H1 (cell line): ENCODE results near the gene ERMN.

Experiments
- CEBPB ChIP-seq: IDR thresholded peaks from 2 replicates; pipeline ENCODE4 v1.6.1; 2012; ENCODE audit warnings: low read depth, low read length
- CTCF ChIP-seq, 3 experiments: IDR thresholded peaks; 1 replicate in 2 of 3; 2 replicates in 1 of 3; pipeline versions ENCODE4 v1.5.1 to v1.6.1; 2011; ENCODE audit warnings: low read length in 3 of 3, mild to moderate bottlenecking in 3 of 3, inconsistent platforms in 2 of 3, low read depth in 1 of 3, moderate library complexity in 1 of 3; ENCODE audit not compliant: insufficient read depth in 1 of 3; ENCODE audit errors: control extremely low read depth in 1 of 3
- EP300 ChIP-seq, 2 experiments: IDR thresholded peaks; 1 replicate in 1 of 2; 2 replicates in 1 of 2; pipeline ENCODE4 v1.6.1; 2011 to 2012; ENCODE audit warnings: low read depth in 2 of 2, low read length in 2 of 2, mild to moderate bottlenecking in 2 of 2, borderline replicate concordance in 1 of 2, inconsistent platforms in 1 of 2, moderate library complexity in 1 of 2
- EZH2 ChIP-seq: fragments of 200-600 bp; sonication (generic); IDR thresholded peaks from 2 replicates; pipeline ENCODE4 v1.7.1; 2012; ENCODE audit warnings: low read depth, mild to moderate bottlenecking, moderate library complexity, low read length, inconsistent platforms; ENCODE audit not compliant: severe bottlenecking
- HDAC2 ChIP-seq, 2 experiments: fragments of 300-600 bp in 1 of 2; sonication (generic) in 1 of 2; IDR thresholded peaks; 2 replicates each; pipeline ENCODE4 v1.6.1; 2011 to 2012; ENCODE audit warnings: low read depth in 2 of 2, low read length in 2 of 2, mild to moderate bottlenecking in 2 of 2, moderate library complexity in 2 of 2, borderline replicate concordance in 1 of 2, inconsistent platforms in 1 of 2
- MAFK ChIP-seq: IDR thresholded peaks from 2 replicates; pipeline ENCODE4 v1.6.1; 2012; ENCODE audit warnings: low read depth, mild to moderate bottlenecking, improper control_type of control experiment, low read length
- SIX5 ChIP-seq: IDR thresholded peaks from 2 replicates; pipeline ENCODE4 v1.6.1; 2011; ENCODE audit warnings: mild to moderate bottlenecking, low read depth, low read length
- SP2 ChIP-seq: IDR thresholded peaks from 2 replicates; pipeline ENCODE4 v1.6.1; 2012; ENCODE audit warnings: mild to moderate bottlenecking, low read length, inconsistent platforms
- TAF1 ChIP-seq: IDR thresholded peaks from 2 replicates; pipeline ENCODE4 v1.6.1; 2011; ENCODE audit warnings: mild to moderate bottlenecking, low read depth, low read length
- USF2 ChIP-seq: IDR thresholded peaks from 2 replicates; pipeline ENCODE4 v1.6.1; 2011; ENCODE audit warnings: low read length, improper control_type of control experiment
- TF ChIP-seq, protein P1 (sequence below): IDR thresholded peaks from 2 replicates; pipeline ENCODE4 v1.6.1; 2012; ENCODE audit warnings: inconsistent platforms

DNA sequence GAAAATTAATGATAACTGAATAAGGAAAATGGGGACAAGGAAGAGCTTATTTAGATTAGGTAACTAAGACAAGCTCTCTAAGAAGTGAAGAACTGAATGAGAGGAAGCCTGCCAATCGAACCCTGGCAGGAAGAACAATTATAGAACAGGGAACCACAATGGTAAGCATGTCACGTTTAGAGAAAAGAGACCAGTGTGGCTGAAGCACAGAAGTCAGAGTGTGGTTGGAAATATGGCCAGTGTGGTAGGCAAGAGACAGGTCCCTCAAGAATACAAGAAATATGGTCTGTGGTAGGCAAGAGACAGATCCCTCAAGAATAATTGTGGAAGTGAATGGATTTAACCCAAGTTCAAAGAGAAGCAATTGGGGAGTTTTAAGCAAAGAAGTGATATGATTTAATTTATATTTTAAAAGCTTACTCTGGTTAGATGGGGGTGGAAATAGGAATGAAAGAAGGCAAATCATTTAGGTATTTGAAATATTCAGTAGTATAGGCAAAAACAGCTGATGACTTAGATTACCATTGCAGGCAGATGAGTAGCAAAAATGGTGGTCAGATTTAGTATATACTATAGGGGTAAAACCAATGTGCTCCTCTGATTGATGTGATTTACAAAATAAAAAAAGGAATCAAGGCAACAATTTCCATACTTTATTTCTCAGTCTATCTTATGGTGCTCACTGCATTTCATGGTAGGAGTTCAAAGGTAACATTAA lies 38.8 kb upstream of the ERMN start:
- TF ChIP-seq SP2 (no peak), HDAC2 (IDR thresholded peaks at IDR 0.05; ENCODE audit: borderline replicate concordance in 1 of 2, low read depth in 2 of 2, low read length in 2 of 2) (no peak), CEBPB (no peak), CTCF (IDR thresholded peaks at IDR 0.05; ENCODE audit: control extremely low read depth in 1 of 3, insufficient read depth in 1 of 3, low read depth in 1 of 3, low read length in 3 of 3) (no peak), EZH2 (no peak), USF2 (no peak), MAFK (no peak), EP300 (IDR thresholded peaks at IDR 0.05; ENCODE audit: borderline replicate concordance in 1 of 2, low read depth in 2 of 2, low read length in 2 of 2) (no peak), TAF1 (no peak), SIX5 (no peak)
- TF ChIP-seq, protein P1, sequence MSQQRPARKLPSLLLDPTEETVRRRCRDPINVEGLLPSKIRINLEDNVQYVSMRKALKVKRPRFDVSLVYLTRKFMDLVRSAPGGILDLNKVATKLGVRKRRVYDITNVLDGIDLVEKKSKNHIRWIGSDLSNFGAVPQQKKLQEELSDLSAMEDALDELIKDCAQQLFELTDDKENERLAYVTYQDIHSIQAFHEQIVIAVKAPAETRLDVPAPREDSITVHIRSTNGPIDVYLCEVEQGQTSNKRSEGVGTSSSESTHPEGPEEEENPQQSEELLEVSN, result no peak
